Activated CD4-positive, alpha-beta T cell treated with anti-CD3 and anti-CD28 coated beads, Interleukin-2, Interleukin-4, amounts not matched to agents 100 ng/mL and 50 ng/mL, durations not matched to agents 16 hours and 8 hours (primary cell): ENCODE results near the gene NCKAP5L.
"Not testable (repeated sequence)": the region's sequence is repeated elsewhere in the genome, so short reads cannot be mapped to it uniquely, and the experiment has no call there.

Source experiments
- DNase-seq: peaks from one replicate; pipeline ENCODE4 v3.0.0-alpha.2; 2020; ENCODE audit warnings: low spot score

Gene NCKAP5L

GRCh38 chr12:49777800-49778748, 50.1 kb downstream of the NCKAP5L start:
- DNase-seq = peak; percentile 63

- DNase-seq = no peak
These were observed 50.9 kb downstream of the NCKAP5L start for GRCh38 chr12:49777341-49777740.

DNA sequence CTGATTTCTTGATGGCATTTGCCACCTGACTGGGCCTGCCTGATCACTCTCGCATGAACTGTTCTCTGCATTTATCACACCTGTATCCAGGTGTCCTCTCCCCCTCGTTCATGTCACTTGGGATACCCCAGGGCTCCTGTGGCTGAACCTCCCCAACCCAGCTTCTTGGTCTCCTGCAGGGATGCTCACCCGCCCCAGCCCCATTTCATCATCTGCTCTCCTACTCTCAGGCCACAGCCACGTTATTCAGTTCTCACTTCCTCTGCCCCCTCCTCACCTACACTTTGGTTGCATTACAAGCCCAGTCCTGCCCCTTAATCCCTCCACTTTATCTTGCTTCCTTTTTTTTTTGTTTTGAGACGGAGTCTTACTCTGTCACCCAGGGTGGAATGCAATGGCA, 51.4 kb downstream of the NCKAP5L start:
- DNase-seq = no peak

DNA sequence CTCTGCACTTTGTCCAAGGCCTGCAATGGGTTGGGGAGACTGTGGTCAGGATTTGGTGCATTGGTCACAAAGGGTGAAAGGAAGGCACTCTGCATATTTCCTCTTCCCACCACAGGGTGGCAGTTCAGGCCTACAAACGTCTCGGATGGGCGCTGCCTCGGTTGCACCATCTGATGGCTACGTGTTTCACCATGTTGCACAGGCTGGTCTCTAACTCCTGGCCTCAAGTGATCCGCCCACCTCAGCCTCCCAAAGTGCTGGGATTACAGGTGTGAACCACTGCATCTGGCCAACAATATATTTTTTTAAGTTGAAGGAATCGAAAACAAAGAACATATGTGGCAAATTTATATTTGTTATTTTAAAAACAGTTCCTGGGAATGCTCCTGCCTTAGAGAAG, 51.8 kb downstream of the NCKAP5L start:
- peak; percentile 76 for DNase-seq

DNA sequence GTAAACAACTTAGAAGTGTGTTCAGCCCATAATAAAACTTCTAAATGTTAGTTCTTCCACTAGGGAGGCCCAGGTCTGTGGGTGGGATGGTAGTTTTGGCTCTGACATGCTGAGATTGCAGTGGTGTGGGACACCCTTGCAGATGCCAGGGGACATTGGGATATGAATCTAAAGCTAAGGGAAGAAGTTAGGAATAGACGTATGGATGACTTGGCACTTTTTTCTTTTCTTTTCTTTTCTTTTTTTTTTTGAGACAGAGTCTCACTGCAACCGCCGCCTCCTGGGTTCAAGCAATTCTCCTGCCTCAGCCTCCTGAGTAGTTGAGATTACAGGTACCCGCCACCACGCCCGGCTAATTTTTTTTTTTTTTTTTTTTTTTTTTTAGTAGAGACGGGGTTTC, 55.1 kb downstream of the NCKAP5L start:
- DNase-seq = not testable (repeated sequence)

DNA sequence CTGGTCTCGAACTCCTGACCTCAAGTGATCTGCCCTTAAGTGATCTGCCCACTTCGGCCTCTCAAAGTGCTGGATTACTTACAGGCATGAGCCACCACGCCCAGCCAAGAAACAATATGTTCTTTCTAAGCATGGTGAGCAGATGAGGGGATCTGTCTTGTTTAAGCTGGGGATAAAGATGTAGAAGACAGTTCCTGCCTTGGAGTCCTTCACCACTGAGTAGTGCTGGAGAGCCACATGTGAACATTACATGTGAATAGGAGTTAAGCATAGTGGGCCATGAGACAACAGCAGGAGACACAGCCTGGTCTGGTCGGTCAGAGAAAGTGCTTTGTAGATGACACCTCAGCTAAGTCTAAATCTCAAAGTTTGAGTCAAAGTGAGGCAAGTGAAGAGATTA, 60.9 kb downstream of the NCKAP5L start:
- no peak for DNase-seq

DNA sequence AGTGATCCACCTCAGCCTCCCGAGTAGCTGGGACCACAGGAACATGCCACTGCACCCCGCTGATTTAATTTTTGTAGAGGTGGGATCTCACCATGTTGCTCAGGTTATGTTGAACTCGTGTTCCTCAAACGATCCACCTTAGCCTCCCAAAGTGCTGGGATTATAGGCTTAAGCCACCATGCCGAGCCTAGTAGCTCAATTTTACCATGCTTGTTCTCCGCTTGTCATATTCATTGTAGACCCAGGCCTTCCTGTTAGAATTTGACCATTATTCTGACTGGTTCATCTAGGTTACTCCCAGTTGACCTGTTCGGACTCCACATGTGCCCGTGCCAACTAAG, 62.1 kb downstream of the NCKAP5L start:
- DNase-seq = no peak

DNA sequence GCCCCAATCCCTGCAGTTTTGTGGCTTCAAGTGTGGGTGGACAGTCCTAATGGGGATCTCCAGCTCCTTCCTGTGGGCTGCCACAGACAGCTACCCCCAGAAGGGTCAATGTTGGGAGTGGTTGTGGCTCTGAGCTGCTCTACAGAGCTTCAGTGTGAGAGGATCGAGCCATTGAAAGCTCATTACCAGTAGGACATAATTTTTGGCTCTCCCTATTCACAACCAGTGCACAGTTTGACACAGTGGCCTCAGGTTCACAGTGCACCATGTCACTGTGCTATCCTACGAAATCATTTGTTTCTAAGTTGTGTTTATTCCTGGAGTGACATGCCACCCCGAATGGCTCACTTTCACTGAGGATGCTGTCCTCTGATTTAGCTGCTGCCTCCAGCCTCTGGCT, 64.1 kb downstream of the NCKAP5L start:
- DNase-seq = no peak

- DNase-seq = peak; percentile 76
These were observed 65.1 kb downstream of the NCKAP5L start for GRCh38 chr12:49763006-49763591.

GRCh38 chr12:49762468-49762847, 65.8 kb downstream of the NCKAP5L start:
- DNase-seq = no peak

- no peak for DNase-seq
These were observed 66.3 kb downstream of the NCKAP5L start for GRCh38 chr12:49761677-49762467.

- no peak for DNase-seq
These were observed 77.2 kb downstream of the NCKAP5L start for GRCh38 chr12:49750996-49751393.

GRCh38 chr12:49750027-49750995, 77.9 kb downstream of the NCKAP5L start:
- DNase-seq = peak; percentile 89

DNA sequence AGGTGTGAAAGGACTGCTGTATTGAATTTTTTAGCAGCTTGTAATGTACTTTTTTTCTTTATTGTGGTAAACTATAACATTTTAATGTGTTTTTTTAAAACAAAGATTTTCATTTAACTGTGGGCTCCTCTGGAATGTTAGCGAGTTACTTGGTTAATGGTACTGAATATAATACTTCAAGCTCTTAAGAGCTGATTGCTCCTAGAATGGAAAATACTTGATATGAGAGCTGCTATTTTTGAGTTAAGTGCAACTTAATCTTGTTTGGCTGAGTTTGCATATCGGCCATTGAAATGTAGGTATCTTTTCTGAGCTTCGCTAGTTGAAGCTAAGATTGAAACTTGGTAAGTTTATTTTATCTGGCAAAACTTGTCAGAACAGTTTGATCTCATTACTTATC, 79.4 kb downstream of the NCKAP5L start:
- no peak for DNase-seq

- DNase-seq = no peak
These were observed 79.9 kb downstream of the NCKAP5L start for GRCh38 chr12:49748306-49748705.

DNA sequence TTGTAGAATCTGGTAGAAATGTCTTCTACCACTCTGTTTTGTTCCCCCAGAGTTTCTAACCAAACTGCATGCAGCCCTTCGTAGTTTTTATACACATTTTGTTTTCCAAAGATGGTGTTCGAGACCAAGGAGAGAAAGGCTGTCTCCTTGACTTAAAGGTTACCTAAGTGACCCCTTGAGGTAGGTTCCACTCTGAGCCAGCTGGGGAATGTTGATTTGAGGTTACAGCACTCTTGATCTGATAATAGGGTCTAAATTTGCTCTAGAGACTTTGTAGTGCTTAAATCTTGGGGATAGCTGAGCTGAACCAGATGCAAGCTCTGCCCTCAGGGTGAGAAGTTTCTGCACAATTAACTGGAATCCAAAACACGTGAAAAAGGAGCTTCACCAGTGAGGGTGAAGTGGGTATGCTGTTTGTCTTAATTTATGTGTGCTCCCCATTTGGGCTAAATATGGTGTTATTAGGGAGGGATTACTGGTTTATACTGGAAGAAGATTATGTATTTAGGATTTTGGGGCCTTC, 83.8 kb downstream of the NCKAP5L start:
- no peak for DNase-seq

GRCh38 chr12:49741882-49742620, 86.2 kb downstream of the NCKAP5L start:
- DNase-seq = peak; percentile 91
